Iris pigment epithelial cell (primary cell): Measurements from ENCODE around the gene LRP2.

Source experiments
- DNase-seq: peaks from one replicate; pipeline ENCODE4 v3.0.0-alpha.2; 2011; ENCODE audit warnings: low read depth

LRP2 gene

DNA sequence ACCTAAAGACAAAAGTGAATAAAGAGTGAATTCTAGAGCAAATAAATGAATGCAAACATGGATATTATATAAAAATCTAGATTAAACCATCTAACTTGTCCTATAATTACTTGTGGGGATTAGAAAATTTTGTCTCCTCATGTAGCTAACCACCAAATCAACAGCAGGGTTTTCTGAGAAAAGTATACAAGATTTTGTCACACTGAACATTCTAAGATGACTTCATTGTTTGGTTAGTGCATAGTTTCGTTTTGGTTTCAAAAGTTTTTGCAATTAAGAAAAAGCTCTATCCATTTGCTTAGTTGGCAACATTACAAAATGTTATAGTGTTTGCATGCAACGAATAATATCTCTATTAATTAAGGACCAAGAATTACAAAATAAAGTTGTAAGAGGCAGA is 125.0 kb downstream of the LRP2 start:
- DNase-seq: no peak

DNA sequence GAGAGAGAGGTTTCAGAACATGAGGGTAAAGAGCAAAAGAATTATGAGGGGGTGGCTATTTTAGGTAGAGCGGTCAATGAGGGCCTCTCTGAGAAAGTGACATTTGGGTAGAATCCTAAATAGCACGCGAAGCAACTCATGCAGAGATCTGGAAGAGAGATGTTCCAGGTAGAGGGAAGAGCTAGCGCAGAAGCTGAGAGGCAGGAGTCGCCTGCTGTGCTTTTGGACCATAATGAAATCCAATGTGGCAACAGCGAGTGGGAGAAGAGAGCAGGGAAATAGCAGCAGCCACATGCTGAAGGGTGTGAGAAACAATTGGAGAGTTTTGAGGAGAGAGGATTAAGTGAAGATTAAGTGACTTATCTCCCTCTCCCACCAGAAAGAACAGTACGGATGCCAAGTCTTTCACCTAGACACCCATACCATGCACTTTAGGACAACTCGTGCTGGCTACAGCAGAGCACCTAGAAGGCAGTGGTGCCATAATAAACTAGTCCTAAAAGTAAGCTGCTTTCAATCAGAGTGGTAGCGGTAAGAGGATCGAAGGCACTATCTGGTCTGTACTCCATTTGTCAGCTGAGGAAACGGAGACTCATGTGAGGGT is 129.7 kb downstream of the LRP2 start:
- no peak for DNase-seq

DNA sequence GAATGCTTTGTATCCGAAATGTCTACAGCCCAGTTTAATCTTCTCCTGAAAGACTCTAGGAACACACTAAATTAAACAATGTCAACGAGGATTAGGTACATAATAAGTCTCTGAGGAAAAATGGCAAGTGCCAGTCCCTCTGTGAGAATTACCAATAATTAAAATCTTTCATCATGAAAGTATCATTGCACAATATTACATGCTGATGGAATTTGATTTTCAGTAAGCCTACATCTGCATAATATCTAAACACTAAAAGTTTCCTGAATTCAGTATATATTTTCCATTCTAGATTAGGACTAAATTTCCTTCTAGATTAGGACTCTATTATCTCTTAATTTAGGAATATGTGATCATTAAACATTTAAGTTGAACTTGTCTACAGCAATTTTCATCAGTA is 132.1 kb downstream of the LRP2 start:
- no peak for DNase-seq

DNA sequence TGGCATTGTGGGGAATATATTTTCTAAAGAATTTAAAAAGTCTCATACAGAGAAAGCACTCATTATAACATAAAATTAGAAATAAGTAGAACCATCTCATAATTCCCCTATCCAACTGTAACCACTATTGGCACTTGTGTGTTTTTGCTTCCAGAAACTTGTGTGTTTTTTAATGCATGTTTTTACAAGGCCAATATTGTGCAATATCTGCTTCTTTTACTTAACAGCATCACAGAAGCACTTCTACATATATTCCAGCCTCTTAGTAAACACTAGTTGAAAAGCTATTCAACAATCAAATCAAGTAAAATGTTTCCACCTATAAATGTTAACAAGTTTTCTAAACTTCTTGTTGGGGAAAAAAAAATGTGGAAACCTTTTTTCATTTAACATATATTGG is 132.7 kb downstream of the LRP2 start:
- no peak for DNase-seq

DNA sequence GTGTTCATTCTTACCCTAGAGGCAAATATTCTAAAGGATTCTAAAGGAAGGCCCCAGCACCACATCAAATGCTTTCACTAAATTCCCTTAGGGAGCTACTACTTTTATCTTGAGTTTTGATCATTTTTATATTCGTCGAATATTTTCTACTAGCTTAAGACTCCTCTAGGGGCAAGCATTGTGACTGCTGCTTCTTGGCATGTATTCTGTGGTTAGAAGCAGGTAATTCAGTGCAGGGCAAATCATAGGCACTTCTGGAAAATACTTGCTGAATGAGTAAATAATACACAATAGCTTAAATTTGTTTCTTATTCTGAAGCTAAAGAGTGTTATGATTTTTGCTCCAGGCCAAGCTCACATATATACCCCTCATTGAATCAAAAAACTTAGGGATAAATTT is 136.4 kb downstream of the LRP2 start:
- DNase-seq: no peak

DNA sequence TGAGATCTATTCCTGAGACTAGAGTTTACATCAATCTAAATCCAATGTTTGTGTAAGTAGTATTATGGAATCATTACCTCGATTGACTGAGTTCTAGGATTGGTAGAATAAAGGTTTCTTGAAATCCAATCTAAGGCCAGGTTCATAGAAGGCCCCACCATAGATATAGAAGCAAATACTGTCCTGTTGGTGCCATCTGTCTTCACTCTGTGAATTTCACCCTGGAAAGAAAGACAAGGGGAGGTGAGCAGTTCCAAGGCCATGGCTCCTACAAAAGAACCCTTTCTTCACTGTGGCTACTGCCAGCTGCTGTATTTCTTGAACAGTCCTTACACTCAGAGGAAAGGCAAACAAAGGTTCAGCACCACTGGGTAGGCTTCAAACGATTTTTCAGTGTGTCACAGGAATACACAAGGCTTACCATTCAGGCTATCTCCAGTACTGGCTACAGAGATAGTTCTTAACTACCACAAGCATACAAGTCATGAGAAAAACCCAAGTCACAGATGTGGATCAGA is 137.0 kb downstream of the LRP2 start:
- no peak for DNase-seq

DNA sequence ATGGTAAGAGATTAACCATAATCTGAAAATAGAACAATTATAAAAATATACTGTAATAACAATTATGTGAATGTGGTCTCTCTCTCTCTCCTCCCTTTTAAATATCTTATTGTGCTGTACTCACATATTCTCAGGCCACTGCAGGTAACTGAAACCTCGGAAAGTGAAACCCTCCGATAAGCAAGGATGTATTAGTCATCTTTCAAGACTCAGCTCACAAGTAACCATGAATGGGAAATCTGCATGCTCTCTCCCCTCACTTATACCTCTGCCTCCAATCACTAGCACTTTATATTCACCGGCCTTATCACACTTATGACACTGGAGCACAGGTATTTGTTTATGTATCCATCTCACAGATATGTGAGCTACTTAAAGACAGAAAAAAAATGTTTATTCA is 139.7 kb downstream of the LRP2 start:
- no peak for DNase-seq

DNA sequence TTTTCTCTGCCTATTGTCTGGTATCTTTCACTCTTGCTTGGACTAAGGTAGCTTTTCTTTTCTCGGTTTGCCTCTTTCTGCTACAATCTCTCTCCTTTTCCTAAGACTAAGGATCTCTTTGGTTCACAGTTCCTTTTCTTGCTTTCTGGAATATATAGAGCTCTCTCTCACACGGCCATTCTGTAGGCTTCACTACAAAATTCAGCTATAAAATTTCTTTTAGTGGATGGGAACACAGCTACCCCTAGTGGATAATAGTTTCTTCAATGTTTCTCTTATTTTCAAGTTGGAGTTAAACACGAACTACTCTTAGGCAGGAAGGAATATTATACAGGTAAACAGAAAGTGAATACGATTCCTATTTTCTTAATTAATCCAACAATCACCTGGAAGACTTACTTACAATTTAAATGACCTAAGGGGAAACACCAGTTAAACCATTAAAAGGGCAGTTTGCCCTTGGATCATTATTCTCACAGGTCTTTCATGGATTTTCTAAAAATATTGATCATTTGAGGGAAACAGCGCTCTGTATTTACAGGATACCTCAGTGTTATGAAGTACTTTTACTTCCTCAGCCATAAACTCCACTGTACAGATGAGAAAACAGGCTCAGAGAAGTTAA is 140.5 kb downstream of the LRP2 start:
- peak; percentile 27 for DNase-seq

DNA sequence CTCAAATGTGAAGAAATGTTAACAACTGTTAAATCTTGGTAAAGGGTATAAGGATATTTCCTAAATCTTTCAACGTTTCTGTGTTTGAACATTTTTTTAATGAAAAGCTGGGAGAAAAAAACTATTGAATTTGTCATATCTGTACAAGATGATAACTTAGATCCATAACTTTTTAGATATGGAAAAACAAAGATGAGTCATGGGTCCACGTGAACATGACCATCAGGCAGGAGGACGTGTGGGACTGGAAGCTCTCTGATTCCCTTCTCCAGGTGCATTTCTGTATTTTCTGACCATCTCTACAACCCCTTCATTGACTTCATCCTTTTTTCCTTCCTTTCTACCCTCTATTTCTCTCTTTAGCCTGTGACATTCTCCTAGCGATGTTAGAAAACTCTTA is 151.4 kb downstream of the LRP2 start:
- DNase-seq: no peak

DNA sequence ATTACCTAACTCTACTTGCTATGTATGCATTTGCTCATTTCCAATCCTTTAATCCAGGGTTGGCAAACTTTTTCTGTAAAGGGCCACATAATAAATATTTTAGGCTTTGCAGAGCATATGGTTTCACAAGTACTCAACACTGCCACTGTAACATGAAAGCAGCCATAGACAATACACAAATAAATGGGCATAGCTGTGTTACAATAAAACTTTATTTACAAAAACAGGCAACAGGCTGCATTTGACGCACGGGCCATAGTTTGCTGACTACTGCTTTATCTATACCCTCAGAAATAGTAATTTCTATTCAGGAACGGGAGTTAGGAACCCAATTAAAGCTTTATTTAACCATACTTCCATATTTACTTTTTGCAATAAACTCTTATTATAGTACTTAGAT is 154.3 kb downstream of the LRP2 start:
- DNase-seq: no peak

DNA sequence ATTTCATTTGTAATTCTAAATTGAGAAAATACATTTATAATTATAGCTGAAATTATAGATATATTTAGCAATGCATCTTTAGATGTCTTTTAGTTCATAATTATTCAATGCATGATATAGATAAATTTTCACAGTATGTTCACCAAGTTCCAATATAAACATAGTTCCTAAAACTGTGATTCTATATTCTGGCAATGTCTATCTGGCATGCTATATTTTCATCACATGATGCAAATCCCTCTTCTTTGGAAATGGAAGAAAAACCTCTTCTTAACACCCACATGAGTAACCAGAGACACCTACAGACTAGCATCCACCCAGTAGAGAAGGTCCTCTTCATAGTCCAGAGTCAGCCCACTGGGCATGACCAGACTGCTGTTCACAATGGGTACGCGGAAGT is 157.2 kb downstream of the LRP2 start:
- DNase-seq: no peak

DNA sequence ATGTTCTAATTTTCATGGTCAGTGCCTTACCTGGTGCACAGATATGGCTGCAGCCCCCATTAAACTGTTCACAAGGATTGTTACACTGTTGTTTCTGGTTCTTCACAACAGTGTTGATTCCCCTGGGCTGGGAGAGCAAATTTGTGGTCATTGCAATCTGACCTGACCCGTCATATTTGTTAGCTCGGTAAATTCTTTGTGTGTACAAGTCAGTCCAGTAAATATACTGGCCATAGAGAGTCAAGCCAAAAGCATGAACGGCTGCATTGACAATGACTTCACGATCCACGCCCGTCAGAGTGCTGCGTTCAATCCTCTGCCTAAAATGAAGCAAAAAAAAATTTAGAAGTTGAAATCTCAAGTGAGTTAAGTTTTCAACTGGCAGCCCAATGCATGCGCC is 158.4 kb downstream of the LRP2 start:
- DNase-seq: no peak

DNA sequence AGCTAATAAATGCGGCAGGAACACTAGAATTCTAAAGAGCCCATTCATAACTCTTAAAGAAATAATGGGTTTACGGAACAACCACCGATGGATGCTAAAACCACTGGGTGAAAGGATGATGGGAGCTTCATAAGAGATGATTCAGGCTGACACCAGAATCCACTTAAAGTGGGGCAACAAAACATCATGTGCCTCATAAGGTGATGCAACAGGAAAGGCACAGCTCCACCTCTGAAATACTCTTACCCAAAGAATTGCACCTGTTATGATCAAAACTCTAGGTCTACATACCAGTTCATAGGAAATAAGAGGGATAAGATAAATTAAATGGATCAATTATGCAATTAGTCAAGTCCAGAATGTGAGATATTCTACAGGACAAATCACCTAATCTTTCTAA is 161.6 kb downstream of the LRP2 start:
- DNase-seq: no peak

DNA sequence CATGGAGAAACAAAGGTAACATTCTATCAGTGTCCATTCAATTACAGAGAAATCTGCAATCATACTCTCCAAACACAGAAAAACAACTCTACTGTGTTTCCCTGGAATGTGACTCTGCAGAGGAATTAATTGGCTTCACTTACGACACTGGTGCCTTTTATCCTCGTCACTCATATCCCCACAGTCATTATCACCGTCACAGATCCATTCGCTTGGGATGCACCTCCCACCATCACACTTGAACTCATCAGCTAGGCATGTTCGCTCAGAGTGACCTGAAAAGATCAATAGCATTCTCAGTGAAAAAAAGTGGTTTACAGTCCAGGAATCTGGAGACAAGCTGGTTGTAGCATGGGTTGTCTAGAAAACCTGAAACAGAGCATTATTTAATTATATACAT is 168.7 kb downstream of the LRP2 start:
- no peak for DNase-seq

DNA sequence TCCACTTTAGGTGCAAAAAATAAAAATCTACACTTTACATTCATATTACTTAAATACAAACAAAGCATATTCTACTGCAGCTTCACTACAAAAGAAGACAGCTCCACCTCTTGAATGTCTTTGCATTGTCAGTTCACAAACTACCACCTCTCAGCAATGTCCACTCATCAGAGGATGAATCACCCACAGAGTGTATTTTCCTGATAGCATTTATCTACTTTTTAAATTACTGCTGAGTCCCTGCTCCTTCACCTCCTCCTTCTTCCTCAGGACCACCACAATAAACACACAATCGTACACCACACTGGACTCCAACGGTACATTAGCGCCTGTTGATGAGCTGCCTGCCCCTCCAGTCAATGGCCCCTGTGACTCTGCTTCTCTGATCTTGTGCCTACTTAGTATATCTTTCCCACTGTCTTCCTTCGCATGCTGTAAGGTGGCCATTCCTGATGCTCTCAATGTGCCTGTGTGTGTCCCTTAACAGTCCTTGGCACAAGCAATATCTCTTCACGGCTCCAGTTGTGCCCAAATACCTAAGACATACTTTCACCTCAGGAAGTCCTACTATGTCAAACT is 172.0 kb downstream of the LRP2 start:
- no peak for DNase-seq

DNA sequence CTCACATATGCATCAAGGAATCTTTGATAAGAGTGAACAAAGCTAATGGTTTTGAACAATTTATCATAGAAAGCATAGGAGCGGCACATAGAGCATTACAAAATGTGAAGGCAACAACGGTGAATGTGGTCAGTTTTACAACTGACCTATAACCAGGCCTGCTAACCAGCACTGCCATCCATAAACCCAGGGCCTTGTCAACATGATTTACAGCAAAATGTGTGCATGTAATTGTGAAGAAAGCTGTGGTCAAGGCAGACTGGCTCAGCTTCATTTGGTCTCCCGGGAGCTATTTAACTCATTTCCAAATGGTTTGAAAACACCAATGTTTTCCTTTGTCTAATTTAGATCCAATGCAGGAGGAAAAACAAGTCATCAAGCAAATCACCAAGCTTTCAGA is 173.2 kb downstream of the LRP2 start:
- no peak for DNase-seq

DNA sequence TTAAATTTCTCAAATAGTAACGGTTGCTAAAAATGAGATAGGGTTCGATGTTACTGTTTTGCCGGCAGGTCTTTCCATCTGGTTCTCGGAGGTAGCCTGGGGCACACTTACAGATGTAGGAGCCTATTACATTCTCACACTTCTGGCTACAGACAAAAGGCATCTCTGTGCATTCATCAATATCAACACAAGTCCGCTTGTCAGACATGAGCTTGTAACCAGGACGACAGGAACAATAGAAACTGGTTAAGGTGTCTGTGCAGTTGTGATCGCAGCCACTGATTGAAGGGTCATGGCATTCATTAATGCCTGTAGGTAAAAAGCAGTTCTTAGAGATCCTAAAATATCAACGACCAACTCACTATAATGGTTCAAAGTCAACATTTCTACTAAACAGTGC is 176.6 kb downstream of the LRP2 start:
- no peak for DNase-seq

DNA sequence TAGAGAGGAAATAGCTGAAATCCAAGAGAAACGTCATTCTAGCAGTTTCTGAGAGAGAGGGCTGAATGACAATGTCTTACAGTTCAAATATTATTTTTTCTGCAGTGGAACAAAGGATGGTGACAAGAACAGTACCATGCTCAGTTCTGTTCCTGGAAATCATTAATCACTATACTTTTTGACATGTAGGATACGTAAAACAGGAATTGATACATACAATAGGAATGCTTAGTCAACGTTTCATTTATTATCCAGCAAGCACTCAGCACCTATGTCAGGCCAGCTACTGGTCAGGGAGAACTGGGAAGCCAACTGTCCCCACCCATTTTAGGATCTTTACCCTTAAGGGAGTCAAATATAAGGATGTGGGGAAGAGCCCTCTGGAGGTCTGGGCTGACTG is 178.3 kb downstream of the LRP2 start:
- no peak for DNase-seq

DNA sequence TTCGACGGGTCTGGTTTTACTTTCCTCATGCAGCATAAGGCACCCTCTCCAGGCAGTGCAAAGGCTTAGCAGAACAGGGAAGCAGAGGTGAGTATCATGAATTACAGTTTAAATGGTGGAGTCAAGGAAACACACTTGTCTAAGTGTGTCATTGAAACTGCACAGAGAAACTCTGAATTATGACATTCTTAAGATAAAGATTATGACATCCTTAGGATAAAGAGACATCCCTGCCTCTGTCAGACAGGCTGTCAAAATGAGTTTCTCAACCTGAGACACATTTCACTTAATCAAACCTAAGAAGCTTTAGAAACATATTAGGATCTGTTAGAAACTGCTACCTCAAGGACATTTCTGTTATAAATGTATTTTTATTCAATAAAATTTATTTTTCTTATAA is 179.8 kb downstream of the LRP2 start:
- no peak for DNase-seq

DNA sequence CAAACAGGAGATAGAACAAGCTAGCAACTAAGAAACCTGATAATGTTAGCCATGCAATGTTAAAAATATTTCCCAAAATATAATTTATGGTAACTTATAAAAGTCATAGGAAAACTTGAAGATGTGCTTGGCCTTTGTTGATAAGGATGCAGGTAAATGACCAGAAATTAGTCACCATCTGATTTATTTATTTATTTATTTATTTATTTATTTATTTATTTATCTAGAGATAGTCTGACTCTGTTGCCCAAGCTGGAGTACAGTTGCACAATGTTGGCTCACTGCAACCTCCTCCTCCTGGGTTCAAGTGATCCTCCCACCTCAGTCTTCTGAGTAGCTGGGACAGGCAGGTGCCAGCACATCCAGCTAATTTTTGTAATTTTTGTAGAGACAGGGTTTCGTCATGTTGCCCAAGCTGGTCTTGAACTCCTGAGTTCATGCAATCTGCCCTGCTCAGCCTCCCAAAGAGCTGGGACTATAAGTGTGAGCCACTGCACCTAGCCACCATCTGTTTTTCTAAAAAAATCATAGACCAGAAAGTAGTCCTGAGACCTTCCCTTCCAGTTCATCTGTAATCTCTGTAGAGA is 183.4 kb downstream of the LRP2 start:
- no peak for DNase-seq

DNA sequence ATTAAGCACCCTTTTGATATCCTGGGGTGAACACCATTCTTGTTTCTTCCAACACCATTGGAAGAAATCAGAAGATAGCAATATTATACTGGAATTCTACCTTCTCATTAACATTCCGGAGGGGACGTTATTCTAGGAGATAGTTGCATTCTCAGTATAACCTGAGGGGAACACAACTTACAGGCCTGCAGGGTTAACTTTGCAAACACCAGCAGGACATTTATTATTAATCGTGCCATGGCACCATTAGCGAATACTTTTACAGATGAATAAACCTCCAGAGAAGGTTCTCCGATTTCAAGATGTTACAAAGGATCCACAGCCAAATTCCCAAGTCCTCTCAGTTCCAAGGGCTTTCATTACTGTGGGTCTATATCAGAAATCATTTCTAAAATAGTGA is 184.0 kb downstream of the LRP2 start:
- DNase-seq: no peak

DNA sequence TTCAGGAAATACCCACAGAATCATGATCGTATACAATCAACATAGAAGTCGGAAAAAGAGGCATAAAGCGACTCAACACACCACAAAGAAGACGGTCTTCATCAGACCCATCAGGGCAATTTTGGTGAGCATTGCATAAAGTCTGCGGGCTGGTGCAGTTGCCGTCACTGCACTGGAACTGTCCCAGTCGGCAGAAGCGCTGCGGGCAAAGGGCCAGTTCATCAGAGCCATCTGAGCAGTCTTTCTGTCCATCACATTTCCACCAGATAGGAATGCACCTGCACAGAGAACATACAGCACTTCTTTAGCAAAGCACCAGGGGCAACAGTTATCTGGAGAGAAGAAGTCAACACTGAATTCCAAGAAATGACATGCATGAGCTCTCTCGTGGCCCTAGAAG is 187.2 kb downstream of the LRP2 start:
- DNase-seq: no peak

DNA sequence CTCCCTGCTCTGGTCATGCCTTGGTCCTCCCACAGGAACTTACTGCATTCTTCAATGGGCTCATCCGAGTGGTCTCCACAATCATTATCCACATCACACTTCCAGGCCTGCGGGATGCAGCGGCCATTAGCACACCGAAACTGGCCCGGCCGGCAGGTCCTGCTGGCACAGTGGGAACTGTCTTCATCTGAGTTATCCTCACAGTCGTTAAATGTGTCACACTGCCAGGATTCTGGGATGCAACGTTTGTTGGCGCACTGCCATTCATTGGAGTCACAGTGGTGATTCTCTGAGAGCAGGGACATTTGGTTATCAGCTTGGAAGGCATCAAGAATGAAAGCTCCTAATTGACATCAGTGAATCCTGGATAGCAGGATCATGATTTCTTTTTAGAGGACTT is 188.5 kb downstream of the LRP2 start:
- no peak for DNase-seq

DNA sequence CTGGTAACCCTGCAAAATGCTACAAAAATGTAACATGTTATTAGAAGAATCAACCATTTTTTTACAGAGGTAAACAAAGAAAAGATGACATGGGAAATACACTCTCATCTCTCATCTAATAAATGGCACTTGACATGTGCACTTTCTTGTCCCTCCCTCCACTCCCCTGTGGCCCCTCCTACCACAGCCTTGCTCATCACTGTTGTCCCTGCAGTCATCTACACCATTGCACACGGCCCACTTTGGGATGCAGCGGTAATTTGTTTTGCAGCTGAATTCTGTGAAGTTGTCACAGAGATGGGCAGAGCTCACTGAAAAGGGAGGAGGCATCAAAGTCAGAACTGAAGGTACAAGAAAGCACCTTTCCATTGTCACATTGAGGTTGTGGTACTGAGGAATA is 189.4 kb downstream of the LRP2 start:
- no peak for DNase-seq
